ENCODE results near the gene PIP5KL1. TPM values are rescaled to one million over a fixed set of nuclear protein-coding genes. Genes with fewer than 3 reads are reported as not detected.

The PIP5KL1 gene
- total and polyA plus RNA-seq, 2 of the 8 experiments (the other 6 are each of a cell fraction or from before 2014, with no cell fraction given) = 13.4 to 15.4 TPM

GRCh38 chr9:127913682-127914081, 16.9 kb downstream of the PIP5KL1 start:
- Histone ChIP-seq H3K27me3 (replicated peaks in 1 of 4; ENCODE audit: control insufficient read depth in 3 of 4, extremely low read depth in 1 of 4, insufficient read depth in 3 of 4, low read length in 3 of 4) (peaks cover 0 to 9% (median 8%) of the 10 kb centered on the region in 4 experiments; a peak in 5 of 7 replicates), H2BK15ac (ENCODE audit: low read length) (no peak overlapping the region), H4K91ac (replicated peaks; ENCODE audit: insufficient read length, low read length) (no peak overlapping the region), H4K8ac (ENCODE audit: extremely low read depth, insufficient read depth, low read length) (no peak overlapping the region), H2AFZ (ENCODE audit: low read length) (no peak overlapping the region), H3K79me1 (ENCODE audit: low read depth, low read length) (no peaks in the 10 kb centered on the region), H2BK120ac (replicated peaks; ENCODE audit: low read depth, low read length) (no peak overlapping the region), H3K14ac (ENCODE audit: insufficient read length) (no peak overlapping the region), H3K27ac (ENCODE audit: low read depth, low read length) (no peak overlapping the region), H3K23ac (ENCODE audit: insufficient read length) (no peak overlapping the region), H4K5ac (ENCODE audit: insufficient read length, low read depth, low read length) (no peak overlapping the region), H3K9ac (replicated peaks in 1 of 4; ENCODE audit: extremely low read depth in 1 of 4, low read depth in 3 of 4, low read length in 3 of 4) (no peak overlapping the region), H3K4ac (replicated peaks; ENCODE audit: insufficient read length, low read depth, low read length) (no peak overlapping the region), H4K20me1 (replicated peaks in 1 of 2; ENCODE audit: control insufficient read depth in 1 of 2, insufficient read depth in 2 of 2, low read length in 2 of 2) (peaks cover 0 to 3% of the 10 kb centered on the region in 2 experiments), H3K79me2 (ENCODE audit: control insufficient read depth in 1 of 2, insufficient read depth in 2 of 2, low read length in 2 of 2) (no peaks in the 10 kb centered on the region), H2BK5ac (ENCODE audit: low read depth, low read length) (no peak overlapping the region), H3K4me3 (ENCODE audit: extremely low read depth in 1 of 4, insufficient read depth in 2 of 4, low read depth in 3 of 4, low read length in 4 of 4) (no peak overlapping the region), H2BK12ac (ENCODE audit: low read depth, low read length) (no peak overlapping the region), H3K9me3 (ENCODE audit: insufficient read depth in 2 of 2, low read depth in 1 of 2, low read length in 1 of 2) (no peaks in the 10 kb centered on the region), H3K56ac (replicated peaks; ENCODE audit: insufficient read length, low read depth, low read length) (no peak overlapping the region), H3K4me2 (ENCODE audit: insufficient read depth in 1 of 2, low read depth in 2 of 2, low read length in 2 of 2) (no peak overlapping the region), H2BK20ac (ENCODE audit: low read length) (no peak overlapping the region), H3K18ac (ENCODE audit: extremely low read depth, low read length) (no peak overlapping the region), H2AK5ac (ENCODE audit: low read depth, low read length) (no peak overlapping the region), H3K23me2 (ENCODE audit: low read depth, low read length) (peaks cover 5% of the 10 kb centered on the region), H3K36me3 (ENCODE audit: control insufficient read depth in 2 of 4, insufficient read depth in 4 of 4, low read length in 3 of 4) (peaks cover 0 to 6% (median 0%) of the 10 kb centered on the region in 4 experiments; a peak in 1 of 8 replicates), H3K4me1 (replicated peaks in 1 of 4; ENCODE audit: control insufficient read depth in 3 of 4, insufficient read depth in 4 of 4, low read length in 3 of 4) (peaks cover 4 to 8% (median 7%) of the 10 kb centered on the region in 4 experiments)
- DNase-seq (ENCODE audit: low read depth in 1 of 2, low spot score in 2 of 2) (no peak), FAIRE-seq (no peak)
- ChIA-PET POLR2A (ENCODE audit: partially characterized antibody) (interaction anchor here (0.7 to 0.8 kb wide), 2 partner anchors 15 to 38 kb away, joined by 3 read pairs; no protein-coding TSS in a partner anchor), CTCF (ENCODE audit: partially characterized antibody) (interaction anchor here (1.1 to 1.8 kb wide), 7 partner anchors 8 to 179 kb away, joined by 3 to 7 read pairs (median 4); partner anchors contain the start of gene TOR2A)
- 97% methylated on average over 11 of the region's 11 CpGs; no CpG with 5 or more reads in 1 of the 2 experiments for WGBS, 2 experiments (ENCODE audit: extremely low coverage in 1 of 2, insufficient coverage in 1 of 2, insufficient read length in 1 of 2, insufficient replicate concordance in 2 of 2, low coverage in 1 of 2, low lambda C conversion rate in 2 of 2, missing lambda C conversion rate in 1 of 2)
- TF ChIP-seq KDM4A (IDR thresholded peaks at IDR 0.05; ENCODE audit: low read depth, low read length, severe bottlenecking) (no peak), CHD2 (IDR thresholded peaks at IDR 0.05; ENCODE audit: low read length) (no peak), JUN (IDR thresholded peaks at IDR 0.05; ENCODE audit: low read depth, low read length) (no peak), TAF1 (IDR thresholded peaks at IDR 0.05; ENCODE audit: low read depth, low read length) (no peak), ZNF274 (IDR thresholded peaks at IDR 0.05; ENCODE audit: borderline replicate concordance, extremely low read depth, low read length) (no peak), POLR2AphosphoS5 (IDR thresholded peaks at IDR 0.05; ENCODE audit: low read depth, low read length) (no peak), YY1 (IDR thresholded peaks at IDR 0.05; ENCODE audit: low read depth, low read length) (no peak), SIX5 (IDR thresholded peaks at IDR 0.05; ENCODE audit: low read depth, low read length) (no peak), ASH2L (IDR thresholded peaks at IDR 0.05; ENCODE audit: low read length) (no peak), SRF (IDR thresholded peaks at IDR 0.05; ENCODE audit: low read depth, low read length) (no peak), RNF2 (IDR thresholded peaks at IDR 0.05; ENCODE audit: borderline replicate concordance, low read depth, low read length, missing control alignments, poor library complexity, severe bottlenecking) (no peak)
- TF ChIP-seq, protein P1, sequence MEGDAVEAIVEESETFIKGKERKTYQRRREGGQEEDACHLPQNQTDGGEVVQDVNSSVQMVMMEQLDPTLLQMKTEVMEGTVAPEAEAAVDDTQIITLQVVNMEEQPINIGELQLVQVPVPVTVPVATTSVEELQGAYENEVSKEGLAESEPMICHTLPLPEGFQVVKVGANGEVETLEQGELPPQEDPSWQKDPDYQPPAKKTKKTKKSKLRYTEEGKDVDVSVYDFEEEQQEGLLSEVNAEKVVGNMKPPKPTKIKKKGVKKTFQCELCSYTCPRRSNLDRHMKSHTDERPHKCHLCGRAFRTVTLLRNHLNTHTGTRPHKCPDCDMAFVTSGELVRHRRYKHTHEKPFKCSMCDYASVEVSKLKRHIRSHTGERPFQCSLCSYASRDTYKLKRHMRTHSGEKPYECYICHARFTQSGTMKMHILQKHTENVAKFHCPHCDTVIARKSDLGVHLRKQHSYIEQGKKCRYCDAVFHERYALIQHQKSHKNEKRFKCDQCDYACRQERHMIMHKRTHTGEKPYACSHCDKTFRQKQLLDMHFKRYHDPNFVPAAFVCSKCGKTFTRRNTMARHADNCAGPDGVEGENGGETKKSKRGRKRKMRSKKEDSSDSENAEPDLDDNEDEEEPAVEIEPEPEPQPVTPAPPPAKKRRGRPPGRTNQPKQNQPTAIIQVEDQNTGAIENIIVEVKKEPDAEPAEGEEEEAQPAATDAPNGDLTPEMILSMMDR (IDR thresholded peaks at IDR 0.05; ENCODE audit: control extremely low read depth in 1 of 3, insufficient read depth in 1 of 3, low read depth in 1 of 3, low read length in 3 of 3) = no peak
